Skin epidermis (tissue), 12 donors: ENCODE data around the gene CHST12.
A peak's percentile ranks its signal among the peaks of the same experiment; 100 is the strongest.

Experiments used
- H3K27ac ChIP-seq, 21 experiments: fragments of 200-600 bp; sonication (generic) in 11 of 21; one replicate each; pipeline ENCODE4 v1.5.0; 2020; ENCODE audit warnings: mild to moderate bottlenecking in 3 of 21, inconsistent platforms in 2 of 21, moderate library complexity in 2 of 21
- H3K4me3 ChIP-seq, 7 experiments: fragments of 200-600 bp; sonication (generic) in 2 of 7; one replicate each; pipeline ENCODE4 v1.5.0; 2020; ENCODE audit warnings: inconsistent platforms in 2 of 7, mild to moderate bottlenecking in 2 of 7, moderate library complexity in 1 of 7

The CHST12 gene

GRCh38 chr7:2403014-2403717 is at the start of gene CHST12:
TSS of gene CHST12 (plus strand) at chr7:2403611. CDS start at chr7:2432640, 29,029 bp downstream.
- H3K4me3 ChIP-seq = peak within 1 kb of the TSS; percentile 71 to 94 (median 82)
- peak within 1 kb of the TSS; percentile 63 to 96 (median 86) for H3K27ac ChIP-seq

- H3K4me3 ChIP-seq = peak overlapping the region; percentile 77 to 100 (median 100)
- H3K27ac ChIP-seq = peak overlapping the region; percentile 93 to 100 (median 100)
Measured at GRCh38 chr7:2353936-2354185, 49.5 kb upstream of the CHST12 start.

GRCh38 chr7:2354186-2354938 is 49.0 kb upstream of the CHST12 start, which contains the start of gene EIF3B:
TSS of gene EIF3B (plus strand) at chr7:2354827. CDS start at chr7:2354922, 95 bp downstream.
- Histone ChIP-seq H3K27ac (peak within 1 kb of the TSS; percentile 93 to 100 (median 100)), H3K4me3 (peak within 1 kb of the TSS; percentile 77 to 100 (median 100))

GRCh38 chr7:2354939-2355704 is 48.3 kb upstream of the CHST12 start:
- H3K27ac ChIP-seq = peak overlapping the region; percentile 93 to 100 (median 100)
- H3K4me3 ChIP-seq = peak overlapping the region; percentile 77 to 100 (median 100)

- Histone ChIP-seq H3K27ac (peak overlapping the region in 20 of 21 experiments; percentile 97 to 100 (median 100)), H3K4me3 (peak overlapping the region; percentile 77 to 100 (median 100))
Measured at GRCh38 chr7:2355705-2356008, 47.8 kb upstream of the CHST12 start.

- Histone ChIP-seq H3K4me3 (no peak overlapping the region), H3K27ac (no peak overlapping the region)
Measured at GRCh38 chr7:2357165-2357564, 46.2 kb upstream of the CHST12 start.

- Histone ChIP-seq H3K4me3 (no peak overlapping the region), H3K27ac (no peak overlapping the region)
Measured at GRCh38 chr7:2357571-2357970, 45.8 kb upstream of the CHST12 start.

- Histone ChIP-seq H3K27ac (no peak overlapping the region), H3K4me3 (no peak overlapping the region)
Measured at GRCh38 chr7:2358968-2359527, 44.4 kb upstream of the CHST12 start.

GRCh38 chr7:2359610-2360009 is 43.8 kb upstream of the CHST12 start:
- peak overlapping the region in 1 of 21 experiments; percentile 3 for H3K27ac ChIP-seq
- no peak overlapping the region for H3K4me3 ChIP-seq

- H3K27ac ChIP-seq = peak overlapping the region in 1 of 21 experiments; percentile 9
- no peak overlapping the region for H3K4me3 ChIP-seq
Measured at GRCh38 chr7:2360796-2361195, 42.6 kb upstream of the CHST12 start.

- Histone ChIP-seq H3K27ac (no peak overlapping the region), H3K4me3 (no peak overlapping the region)
Measured at GRCh38 chr7:2362385-2363088, 40.9 kb upstream of the CHST12 start.

GRCh38 chr7:2369139-2369538 is 34.3 kb upstream of the CHST12 start:
- no peak overlapping the region for H3K27ac ChIP-seq
- no peak overlapping the region for H3K4me3 ChIP-seq

GRCh38 chr7:2371329-2371728 is 32.1 kb upstream of the CHST12 start:
- Histone ChIP-seq H3K27ac (no peak overlapping the region), H3K4me3 (no peak overlapping the region)

GRCh38 chr7:2372724-2373123 is 30.7 kb upstream of the CHST12 start:
- H3K27ac ChIP-seq = no peak overlapping the region

GRCh38 chr7:2373124-2373556 is 30.3 kb upstream of the CHST12 start:
- Histone ChIP-seq H3K4me3 (no peak overlapping the region), H3K27ac (no peak overlapping the region)

More at GRCh38 chr7:2372724-2373123, 30.7 kb upstream of the CHST12 start:
- no peak overlapping the region for H3K4me3 ChIP-seq

- no peak overlapping the region for H3K4me3 ChIP-seq
Measured at GRCh38 chr7:2373646-2374045, 29.8 kb upstream of the CHST12 start.

GRCh38 chr7:2374401-2374800 is 29.0 kb upstream of the CHST12 start:
- Histone ChIP-seq H3K27ac (no peak overlapping the region), H3K4me3 (no peak overlapping the region)

More at GRCh38 chr7:2373646-2374045, 29.8 kb upstream of the CHST12 start:
- H3K27ac ChIP-seq = no peak overlapping the region

GRCh38 chr7:2374830-2375728 is 28.3 kb upstream of the CHST12 start:
- Histone ChIP-seq H3K4me3 (no peak overlapping the region), H3K27ac (peak overlapping the region in 1 of 21 experiments; percentile 32)
